WTC11 (cell line): ENCODE data around the gene EPHA4. TPM values are rescaled to one million over a fixed set of nuclear protein-coding genes. Genes with fewer than 3 reads are reported as not detected.

ENCODE experiments used
- ATAC-seq: fragments of 200-7000 bp; cut with Tn5 transposase; 2 replicates; pipeline ENCODE4 v1.10.0; 2021; ENCODE audit warnings: mild to moderate bottlenecking, moderate library complexity
- CTCF ChIA-PET: fragments of 300-600 bp; sonication (Branson Sonifier 250); formaldehyde crosslinking; loops from one replicate; lab custom pipeline; 2021; ENCODE audit warnings: antibody characterized with exemption; lab: Charles Lee
- POLR2A ChIA-PET: fragments of 350-600 bp; sonication (Branson Sonifier 250); formaldehyde crosslinking; loops from one replicate; lab custom pipeline; 2021; ENCODE audit warnings: antibody characterized with exemption; lab: Charles Lee
- DNase-seq: peaks from one replicate; pipeline ENCODE4 v3.0.0; 2021; ENCODE audit warnings: low spot score
- H3K27ac Mint-ChIP-seq: 2 replicates; pipeline ENCODE4 v1.8.0; 2021; ENCODE audit warnings: mixed read lengths
- H3K27me3 Mint-ChIP-seq: 2 replicates; pipeline ENCODE4 v1.8.0; 2021; ENCODE audit warnings: low read depth, mild to moderate bottlenecking, moderate library complexity, mixed read lengths
- H3K36me3 Mint-ChIP-seq: 2 replicates; pipeline ENCODE4 v1.8.0; 2021; ENCODE audit warnings: mixed read lengths
- H3K4me1 Mint-ChIP-seq: 2 replicates; pipeline ENCODE4 v1.8.0; 2022; ENCODE audit warnings: mixed read lengths
- H3K4me3 Mint-ChIP-seq: 2 replicates; pipeline ENCODE4 v1.8.0; 2021; ENCODE audit warnings: mild to moderate bottlenecking, moderate library complexity, mixed read lengths
- H3K9me3 Mint-ChIP-seq: 2 replicates; pipeline ENCODE4 v1.8.0; 2021; ENCODE audit warnings: mixed read lengths
- ARID4B ChIP-seq: sonication (generic); formaldehyde crosslinking; IDR thresholded peaks from 2 replicates; pipeline ENCODE4 v1.8.0; 2023; ENCODE audit warnings: missing genetic modification reagents, mild to moderate bottlenecking, borderline replicate concordance
- ATF6 ChIP-seq: sonication (generic); formaldehyde crosslinking; IDR thresholded peaks from 2 replicates; pipeline ENCODE4 v1.8.1; 2023; ENCODE audit warnings: mild to moderate bottlenecking, missing genetic modification reagents
- IRF2 ChIP-seq: sonication (generic); formaldehyde crosslinking; IDR thresholded peaks from 2 replicates; pipeline ENCODE4 v1.8.0; 2022; ENCODE audit warnings: low read depth, missing genetic modification reagents, borderline replicate concordance
- JAZF1 ChIP-seq: fragments of 250-450 bp; sonication (Bioruptor Pico); IDR thresholded peaks from 2 replicates; pipeline ENCODE4 v1.9.0; 2021; ENCODE audit warnings: moderate library complexity, mild to moderate bottlenecking, inconsistent platforms
- JUN ChIP-seq: sonication (generic); formaldehyde crosslinking; IDR thresholded peaks from 2 replicates; pipeline ENCODE4 v1.8.0; 2023; ENCODE audit warnings: mild to moderate bottlenecking, missing genetic modification reagents
- KAT7 ChIP-seq: sonication (generic); formaldehyde crosslinking; IDR thresholded peaks from 2 replicates; pipeline ENCODE4 v1.8.1; 2023; ENCODE audit warnings: missing genetic modification reagents, mild to moderate bottlenecking, borderline replicate concordance
- MAX ChIP-seq: sonication (generic); formaldehyde crosslinking; IDR thresholded peaks from 2 replicates; pipeline ENCODE4 v1.8.0; 2022; ENCODE audit warnings: mild to moderate bottlenecking, missing genetic modification reagents
- MLX ChIP-seq: sonication (generic); formaldehyde crosslinking; IDR thresholded peaks from 2 replicates; pipeline ENCODE4 v1.8.1; 2023; ENCODE audit warnings: mild to moderate bottlenecking, missing genetic modification reagents, moderate library complexity
- NFATC4 ChIP-seq: fragments of 250-450 bp; sonication (Bioruptor Pico); IDR thresholded peaks from 2 replicates; pipeline ENCODE4 v1.9.0; 2021; ENCODE audit warnings: mild to moderate bottlenecking
- NFYB ChIP-seq: sonication (generic); formaldehyde crosslinking; conservative IDR thresholded peaks from 2 replicates; pipeline ENCODE4 v1.8.0; 2022; ENCODE audit warnings: low read depth, missing genetic modification reagents
- SMAD4 ChIP-seq: sonication (generic); formaldehyde crosslinking; IDR thresholded peaks from 2 replicates; pipeline ENCODE4 v1.8.0; 2022; ENCODE audit warnings: mild to moderate bottlenecking, missing genetic modification reagents
- SP1 ChIP-seq: sonication (generic); formaldehyde crosslinking; conservative IDR thresholded peaks from 2 replicates; pipeline ENCODE4 v1.8.1; 2022; ENCODE audit warnings: missing genetic modification reagents
- STAT6 ChIP-seq: sonication (generic); formaldehyde crosslinking; conservative IDR thresholded peaks from 2 replicates; pipeline ENCODE4 v1.8.1; 2023; ENCODE audit warnings: mild to moderate bottlenecking, low read depth, missing genetic modification reagents, moderate library complexity
- USF2 ChIP-seq: sonication (generic); formaldehyde crosslinking; IDR thresholded peaks from 2 replicates; pipeline ENCODE4 v1.8.1; 2023; ENCODE audit warnings: mild to moderate bottlenecking, missing genetic modification reagents, moderate library complexity
- ZBTB21 ChIP-seq: sonication (generic); formaldehyde crosslinking; IDR thresholded peaks from 2 replicates; pipeline ENCODE4 v1.8.1; 2023; ENCODE audit warnings: mild to moderate bottlenecking, missing genetic modification reagents, borderline replicate concordance
- ZNF396 ChIP-seq: fragments of 250-450 bp; sonication (Bioruptor Pico); IDR thresholded peaks from 2 replicates; pipeline ENCODE4 v1.8.0; 2021; ENCODE audit warnings: mild to moderate bottlenecking, moderate library complexity, borderline replicate concordance
- ZNF671 ChIP-seq: fragments of 250-450 bp; sonication (Bioruptor Pico); IDR thresholded peaks from 2 replicates; pipeline ENCODE4 v1.8.0; 2021; ENCODE audit warnings: mild to moderate bottlenecking
- total RNA-seq: library from RNA; stranded (reverse); gene quantifications from 3 replicates; pipeline ENCODE4 v1.2.3, GENCODE V29; 2021

The EPHA4 gene
- total RNA-seq, 1 experiment from 2014 or later = 11.0 TPM

GRCh38 chr2:221431477-221431876, 140.6 kb downstream of the EPHA4 start (continued):
- TF ChIP-seq USF2 (CRISPR knock-in tag) = no peak
- no peak for TF ChIP-seq ATF6 (CRISPR knock-in tag)
- TF ChIP-seq ZNF396 (CRISPR knock-in tag) = no peak
- no peak for TF ChIP-seq ZBTB21 (CRISPR knock-in tag)

GRCh38 chr2:221429741-221430491, 142.2 kb downstream of the EPHA4 start:
- H3K4me1 Mint-ChIP-seq = peaks cover 8% of the 10 kb centered on the region

More at GRCh38 chr2:221429741-221430491, 142.2 kb downstream of the EPHA4 start:
- Mint-ChIP-seq H3K9me3 (no peaks in the 10 kb centered on the region), H3K27ac (no peak overlapping the region), H3K4me3 (no peak overlapping the region), H3K36me3 (no peaks in the 10 kb centered on the region), H3K27me3 (no peaks in the 10 kb centered on the region)
- ATAC-seq = no peak
- TF ChIP-seq STAT6 (no peak), IRF2 (CRISPR knock-in tag) (no peak), MAX (no peak), SMAD4 (CRISPR knock-in tag) (no peak), NFYB (CRISPR knock-in tag) (no peak), KAT7 (CRISPR knock-in tag) (no peak), MLX (no peak), SP1 (CRISPR knock-in tag) (no peak), JAZF1 (no peak), NFATC4 (CRISPR knock-in tag) (no peak), JUN (CRISPR knock-in tag) (no peak), ARID4B (CRISPR knock-in tag) (no peak), ZNF671 (CRISPR knock-in tag) (no peak)
- ChIA-PET CTCF (no interaction called here), POLR2A (no interaction called here)
- DNase-seq = no peak
